Measurements from ENCODE around the gene SMO. TPM values are rescaled to one million over a fixed set of nuclear protein-coding genes. Genes with fewer than 3 reads are reported as not detected.
A peak's percentile ranks its signal among the peaks of the same experiment; 100 is the strongest.

Gene SMO
- total and polyA plus RNA-seq, 9 of the 15 experiments (the other 6 are each of a cell fraction or from before 2014, with no cell fraction given) = 0.05 to 0.13 (median 0.10) TPM; not detected in 5

- TF ChIP-seq PBX2 (CRISPR knock-in tag; IDR thresholded peaks at IDR 0.05; ENCODE audit: low read depth) (no peak), PBX2 (tag; conservative IDR thresholded peaks at IDR 0.05; ENCODE audit: low read depth) (no peak), SMARCA4 (IDR thresholded peaks at IDR 0.05) (no peak), PHF21A (IDR thresholded peaks at IDR 0.05; ENCODE audit: borderline replicate concordance, low read depth) (no peak), ZNF282 (CRISPR knock-in tag; IDR thresholded peaks at IDR 0.05) (no peak), LARP7 (IDR thresholded peaks at IDR 0.05) (no peak), DEAF1 (CRISPR knock-in tag; IDR thresholded peaks at IDR 0.05) (peak; percentile 64; the same call in 1 of the 2 replicates), ZNF778 (CRISPR knock-in tag; IDR thresholded peaks at IDR 0.05) (no peak), ZNF77 (CRISPR knock-in tag; IDR thresholded peaks at IDR 0.05) (no peak), REST (IDR thresholded peaks at IDR 0.05; ENCODE audit: borderline replicate concordance) (peak; percentile 87), REST (CRISPR knock-in tag; IDR thresholded peaks at IDR 0.05; ENCODE audit: low read depth) (no peak), IRF1 (CRISPR knock-in tag; IDR thresholded peaks at IDR 0.05; ENCODE audit: borderline replicate concordance) (no peak), ZC3H8 (IDR thresholded peaks at IDR 0.05) (no peak), ZNF668 (CRISPR knock-in tag; IDR thresholded peaks at IDR 0.05) (no peak)
These were observed 22.0 kb downstream of the SMO start (continued) for GRCh38 chr7:129210256-129210988.

All from K562 (cell line).